Activated T-cell treated with anti-CD3 and anti-CD28 coated beads for 4 hours (primary cell): ENCODE results near the gene ZNF180.
"Not testable (repeated sequence)": the region's sequence is repeated elsewhere in the genome, so short reads cannot be mapped to it uniquely, and the experiment has no call there.

ENCODE experiments used
- DNase-seq: peaks from one replicate; pipeline ENCODE4 v3.0.0-alpha.2; 2020

Gene ZNF180

DNA sequence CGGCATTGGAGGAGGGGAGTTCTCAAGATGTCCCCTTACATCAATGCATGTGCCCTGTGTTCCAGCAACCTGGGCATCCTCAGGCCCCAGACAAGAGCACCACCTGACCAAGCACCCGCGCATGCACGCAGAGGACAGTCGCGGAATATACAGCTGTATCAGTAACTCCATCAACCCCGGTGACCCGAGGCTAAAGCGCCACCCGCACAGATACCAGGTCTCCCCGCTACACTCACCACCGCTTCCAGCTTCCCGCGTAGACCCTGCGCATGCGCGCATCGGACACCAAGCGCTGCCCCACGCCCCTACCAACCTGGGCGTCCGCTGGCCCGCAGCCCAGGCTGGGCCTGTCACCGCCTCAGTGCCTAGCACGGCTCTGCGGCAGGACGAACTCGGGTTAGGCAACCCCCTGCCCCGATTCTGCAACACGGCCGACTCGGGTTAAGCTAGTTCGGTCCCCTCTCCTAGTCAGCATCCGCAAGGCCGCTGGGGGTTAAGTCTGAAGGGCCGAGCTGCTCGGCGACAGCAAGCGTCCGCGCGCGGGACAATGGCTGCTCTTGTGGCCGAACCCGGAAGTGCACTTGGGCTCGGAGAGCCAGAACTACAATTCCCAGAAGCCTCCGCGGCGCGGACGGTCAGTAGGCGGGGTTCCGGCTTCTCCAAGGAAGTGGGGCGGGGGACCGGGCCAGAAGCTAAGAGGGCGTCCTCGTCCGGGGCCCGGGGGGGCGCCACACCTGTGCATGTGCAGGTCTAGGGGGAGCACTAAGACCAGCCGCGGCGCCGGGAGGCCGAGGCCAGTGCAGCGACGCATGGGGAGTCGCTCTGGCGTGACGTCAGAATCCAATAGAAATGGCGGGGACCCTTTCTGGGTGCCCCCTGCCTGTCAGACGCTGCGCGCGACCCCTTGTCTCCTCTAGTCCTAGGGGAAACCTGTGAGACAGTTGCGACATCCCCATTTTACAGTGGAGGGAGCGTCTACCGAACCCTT lies at the start of gene ZNF180:
ZNF180 (minus strand) TSS at position 561 of the 988 bp plus-strand sequence. CDS start 3,188 bp downstream, outside the sequence.
- DNase-seq = peak; percentile 94

DNA sequence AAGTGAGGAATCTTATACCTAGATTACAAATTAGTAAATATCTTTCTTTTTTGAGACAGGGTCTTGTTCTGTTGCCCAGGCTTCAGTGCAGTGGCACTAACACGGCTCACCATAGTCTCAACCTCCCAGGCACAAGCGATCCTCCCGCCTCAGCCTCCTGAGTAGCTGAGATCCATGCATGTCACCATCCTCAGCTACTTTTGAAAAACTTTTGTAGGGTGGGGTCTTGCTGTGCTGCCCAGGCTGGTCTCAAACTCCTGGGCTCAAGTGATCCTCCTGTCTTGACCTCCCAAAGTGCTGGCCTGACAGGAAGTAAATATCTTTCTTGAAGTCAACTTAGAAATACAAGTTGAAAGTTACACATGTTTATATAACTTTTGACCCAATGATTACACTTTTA lies 49.2 kb upstream of the ZNF180 start:
- DNase-seq = no peak

DNA sequence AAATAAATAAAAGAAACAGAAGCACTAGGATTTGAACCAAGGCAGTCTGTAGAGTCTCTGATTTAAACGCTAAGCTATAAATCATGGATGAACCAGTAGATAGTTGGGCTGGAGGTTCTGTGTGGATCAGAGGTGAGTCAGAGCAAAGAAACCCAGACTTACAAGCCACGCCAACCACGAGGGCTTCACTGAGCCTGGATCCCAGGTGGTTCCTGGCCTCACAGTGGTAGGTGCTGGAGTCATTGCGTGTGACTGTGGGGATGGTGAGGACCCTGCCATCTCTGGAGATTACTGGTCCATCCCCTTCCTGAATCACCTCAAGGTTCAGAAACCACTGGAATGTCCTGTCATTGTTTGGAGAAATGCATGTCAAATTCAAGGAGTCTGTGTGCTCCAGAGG lies 48.4 kb upstream of the ZNF180 start:
- DNase-seq = no peak

DNA sequence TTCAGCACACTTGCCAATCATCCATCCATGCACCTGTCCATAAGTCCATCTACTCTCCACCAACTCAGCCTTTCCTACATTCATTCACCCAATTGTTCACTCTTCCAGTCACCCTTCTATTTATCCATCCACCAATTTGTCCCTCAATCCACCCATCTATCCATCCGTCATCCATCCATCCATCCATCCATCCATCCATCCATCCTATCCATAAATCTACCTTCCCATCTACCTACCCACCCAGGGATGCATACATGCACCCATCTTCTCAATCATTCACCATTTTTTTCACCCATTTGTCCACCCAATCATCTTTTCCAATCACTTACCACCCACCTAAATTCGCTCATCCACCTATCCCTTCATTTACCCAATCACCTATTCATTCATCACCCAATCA lies 43.7 kb upstream of the ZNF180 start:
- no peak for DNase-seq

DNA sequence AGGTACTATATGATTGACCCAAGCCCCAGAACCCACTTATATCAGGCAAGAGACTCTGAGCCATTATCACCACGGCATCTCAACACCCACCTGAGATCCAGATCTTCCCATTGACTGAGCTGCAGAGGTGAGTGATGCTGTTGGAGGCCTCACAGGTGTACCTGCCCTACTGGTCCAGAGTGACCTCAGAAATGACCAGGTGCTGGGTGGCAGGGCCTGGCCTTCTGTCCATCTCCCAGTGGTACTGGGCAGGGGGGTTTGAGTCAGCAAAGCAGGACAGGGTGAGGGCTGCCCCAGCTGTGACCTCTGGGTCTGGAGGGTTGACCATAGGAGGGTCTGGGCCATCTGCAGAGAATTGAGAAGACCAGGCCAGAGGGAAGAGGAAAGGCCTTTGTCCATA lies 42.3 kb upstream of the ZNF180 start:
- DNase-seq = no peak

DNA sequence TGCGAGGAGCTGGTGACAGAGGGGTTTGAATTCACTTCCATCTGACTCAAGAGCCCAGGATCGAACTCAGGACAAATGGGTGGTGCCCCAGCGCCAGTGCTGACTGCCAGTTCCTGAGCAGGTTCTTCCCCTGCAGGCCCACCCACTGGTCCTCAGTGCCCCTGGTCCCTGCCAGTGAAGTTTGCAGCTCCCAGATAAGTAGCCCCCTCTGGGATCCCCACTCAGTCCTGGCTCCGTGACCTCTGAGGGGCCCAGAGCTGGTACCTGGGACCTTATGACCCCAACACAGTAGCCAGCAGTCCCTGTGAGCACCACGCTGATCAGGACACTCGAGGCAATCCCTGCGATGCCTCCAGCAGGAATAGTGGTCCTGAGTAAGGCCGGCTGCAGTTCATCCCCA lies 40.4 kb upstream of the ZNF180 start:
- no peak for DNase-seq

DNA sequence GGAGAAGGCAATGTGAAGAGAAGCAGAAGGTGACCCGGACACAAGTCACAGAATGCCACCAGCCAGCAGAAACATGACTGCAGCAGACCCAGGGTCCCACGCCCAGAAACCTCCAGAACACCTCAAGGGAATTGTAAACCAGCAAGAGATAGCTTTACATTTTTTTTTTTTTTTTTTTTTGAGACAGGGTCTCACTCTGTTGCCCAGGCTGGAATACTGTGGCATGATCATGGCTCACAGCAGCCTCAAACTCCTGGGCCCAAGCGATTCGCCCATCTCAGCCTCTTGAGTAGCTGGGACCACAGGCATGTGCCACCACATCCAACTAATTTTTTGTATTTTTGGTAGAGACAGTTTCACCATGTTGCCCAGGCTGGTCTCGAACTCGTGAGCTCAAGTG lies 39.7 kb upstream of the ZNF180 start:
- DNase-seq = no peak

DNA sequence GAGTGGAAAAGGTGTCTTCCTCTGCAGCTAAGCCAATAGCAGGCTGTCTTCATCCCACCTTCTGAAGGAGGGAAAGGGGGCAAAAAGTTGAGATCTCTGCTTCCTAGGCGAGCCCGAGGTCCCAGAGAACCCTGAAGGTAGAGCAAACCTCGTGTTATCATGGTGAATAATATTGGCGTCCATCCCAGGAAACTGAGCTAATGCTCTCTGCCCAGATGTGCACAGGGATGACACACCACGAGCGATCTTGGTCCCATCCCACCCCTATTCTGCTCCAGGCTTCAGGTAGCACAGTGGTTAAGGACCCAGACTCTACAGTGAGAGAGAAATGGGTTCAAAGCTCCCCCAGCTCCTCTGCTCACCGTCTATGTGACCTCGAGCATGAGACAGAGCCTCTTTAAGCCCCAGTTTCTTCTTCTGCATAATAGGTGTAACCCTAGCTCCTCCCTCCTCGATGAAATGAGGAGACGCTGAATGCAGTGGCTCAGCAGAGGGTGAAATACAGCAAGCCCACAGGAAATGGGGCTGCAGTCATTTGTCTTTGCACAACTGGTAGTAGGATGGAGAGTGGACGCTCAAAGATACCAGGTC lies 39.0 kb upstream of the ZNF180 start:
- no peak for DNase-seq

DNA sequence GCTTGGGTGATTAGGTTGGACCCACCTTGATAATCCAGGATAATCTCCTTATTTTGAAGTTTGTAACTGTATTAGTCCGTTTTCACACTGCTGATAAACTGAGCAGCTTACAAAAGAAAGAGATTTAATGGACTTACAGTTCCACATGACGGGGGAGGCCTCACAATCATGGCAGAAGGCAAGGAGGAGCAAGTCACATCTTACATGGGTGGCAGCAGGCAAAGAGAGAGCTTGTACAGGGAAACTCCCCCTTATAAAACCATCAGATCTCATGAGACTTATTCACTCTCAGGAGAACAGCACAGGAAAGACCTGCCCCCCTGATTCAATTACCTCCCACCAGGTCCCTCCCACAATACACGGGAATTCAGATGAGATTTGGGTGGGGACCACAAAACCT lies 35.0 kb upstream of the ZNF180 start:
- not testable (repeated sequence) for DNase-seq

- DNase-seq = no peak
Measured at GRCh38 chr19:44532819-44533218, 32.5 kb upstream of the ZNF180 start.

GRCh38 chr19:44530777-44531176 lies 30.5 kb upstream of the ZNF180 start:
- no peak for DNase-seq

- no peak for DNase-seq
Measured at GRCh38 chr19:44529536-44529935, 29.2 kb upstream of the ZNF180 start, which contains the start of gene CEACAM20. TSS of gene CEACAM20 (minus strand) at chr19:44529675. CDS start at chr19:44529509, 166 bp downstream.

DNA sequence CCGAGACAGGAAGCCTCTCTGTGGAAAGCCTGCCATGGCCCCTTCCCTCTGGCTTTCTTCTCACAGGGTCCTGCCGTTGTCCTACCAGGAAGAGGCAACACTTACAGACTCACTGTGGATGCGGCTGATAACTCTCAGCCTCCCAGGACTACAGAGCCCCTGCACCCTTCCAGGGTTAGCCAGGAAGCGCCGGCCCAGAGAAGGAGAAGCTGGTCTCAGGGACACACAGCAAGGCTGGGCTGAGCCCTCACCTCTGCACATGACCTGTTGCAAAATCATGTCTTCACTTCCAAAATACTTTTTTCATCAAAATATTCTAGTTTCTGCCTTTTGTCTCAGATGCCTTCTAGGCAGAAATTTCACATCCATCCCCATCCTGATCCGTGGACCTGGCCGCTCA lies 27.2 kb upstream of the ZNF180 start:
- DNase-seq = no peak

GRCh38 chr19:44525721-44526430 lies 25.6 kb upstream of the ZNF180 start:
- DNase-seq = no peak

GRCh38 chr19:44521370-44521769 lies 21.0 kb upstream of the ZNF180 start:
- no peak for DNase-seq

DNA sequence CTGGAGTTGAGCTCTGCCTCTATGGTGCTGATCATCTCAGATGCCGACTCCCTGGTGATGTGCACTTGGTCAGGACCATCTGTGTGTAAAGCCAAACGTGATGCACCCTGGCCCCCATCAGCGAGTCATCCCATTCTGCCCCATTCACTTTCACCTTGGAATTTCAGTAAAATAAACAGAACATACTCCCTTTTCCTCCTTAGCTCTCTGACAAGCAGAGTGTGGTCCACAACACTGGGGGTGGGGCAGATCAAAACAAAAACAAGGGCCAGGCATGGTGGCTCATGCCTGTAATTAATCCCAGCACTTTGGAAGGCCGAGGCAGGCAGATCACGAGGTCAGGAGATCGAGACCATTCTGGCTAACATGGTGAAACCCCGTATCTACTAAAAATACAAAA lies 16.8 kb upstream of the ZNF180 start:
- DNase-seq = no peak

DNA sequence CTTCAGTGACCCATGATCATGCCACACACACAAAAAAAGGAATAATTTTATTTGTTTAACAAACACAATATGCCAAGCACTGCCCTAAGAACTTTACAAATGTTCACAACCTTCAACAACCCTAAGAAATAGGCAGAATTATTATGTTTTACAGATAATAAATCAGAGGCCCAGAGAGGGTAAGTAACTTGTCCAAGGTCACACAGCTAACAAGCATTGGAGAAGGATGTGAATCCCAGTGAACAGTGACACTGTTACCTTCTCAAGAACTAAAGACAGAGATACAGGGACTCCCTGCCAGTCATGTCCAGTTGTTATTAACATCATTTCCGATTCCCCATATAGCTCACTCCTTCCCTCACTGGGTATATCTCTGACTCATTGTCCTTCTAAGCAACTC lies 15.6 kb upstream of the ZNF180 start:
- DNase-seq = no peak

- DNase-seq = no peak
Measured at GRCh38 chr19:44515031-44515430, 14.7 kb upstream of the ZNF180 start.

DNA sequence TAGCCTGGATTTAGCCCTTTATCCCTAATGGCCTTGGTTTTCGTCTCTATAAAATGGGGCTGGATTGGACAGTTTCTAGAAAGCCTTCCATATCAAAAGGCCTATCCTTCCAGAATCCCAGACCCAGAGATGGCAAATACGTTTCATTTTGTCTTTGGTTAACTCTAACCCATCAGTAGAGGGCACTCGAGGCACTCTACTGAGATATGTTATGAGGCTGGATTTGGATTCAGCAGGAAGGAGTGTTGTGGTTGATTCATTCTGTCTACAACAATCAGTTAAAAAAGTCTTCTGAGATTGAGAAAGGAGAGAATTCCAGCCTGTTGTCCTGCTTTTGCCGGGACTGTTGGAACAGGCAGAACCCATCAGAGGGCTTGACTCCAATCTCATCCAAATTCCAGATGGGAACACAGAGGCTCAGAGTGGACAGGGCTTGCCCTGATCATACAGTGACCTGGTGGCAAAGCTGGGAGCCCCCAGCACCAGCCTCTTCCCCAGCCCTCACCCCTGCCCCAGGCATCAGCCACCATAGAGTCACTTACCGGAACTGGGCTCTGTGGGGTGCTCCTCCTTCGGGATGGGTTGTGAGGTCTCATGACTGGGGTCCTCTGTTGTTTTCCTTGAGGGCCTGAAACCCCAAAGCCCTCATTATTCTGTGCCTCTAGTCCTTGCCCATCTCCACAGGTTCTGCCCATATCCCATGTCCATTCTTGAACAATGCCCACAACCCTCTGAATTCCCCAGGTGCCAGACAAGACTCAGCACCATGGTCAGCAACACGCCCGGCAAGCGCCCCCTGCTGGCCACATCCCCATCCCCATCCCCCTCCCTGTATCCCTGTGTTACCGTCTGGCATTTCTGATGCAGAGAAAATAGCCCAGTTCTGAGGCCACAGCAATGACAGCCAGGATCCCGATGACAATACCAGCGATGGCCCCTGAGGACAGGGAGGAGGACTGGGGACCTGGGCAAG lies 12.3 kb upstream of the ZNF180 start:
- no peak for DNase-seq

DNA sequence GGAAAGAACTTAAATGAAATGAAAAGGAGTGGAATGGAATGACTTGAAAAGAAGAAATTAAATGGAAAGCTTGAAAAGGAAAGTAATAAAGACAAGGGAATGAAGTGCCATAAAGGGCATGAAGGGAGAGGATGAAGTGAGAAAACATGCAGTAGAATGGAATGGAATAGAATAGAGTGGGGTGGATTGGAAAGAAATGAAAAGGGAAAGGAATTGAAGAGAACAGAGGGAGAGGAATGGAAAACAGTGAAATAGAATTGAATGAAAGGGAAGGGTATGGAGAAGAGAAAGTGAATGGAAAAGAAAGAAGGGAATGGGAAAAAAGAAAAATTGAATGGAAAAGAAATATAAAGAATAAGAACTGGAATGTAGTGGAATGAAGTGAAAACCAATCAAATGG lies 9.2 kb upstream of the ZNF180 start:
- no peak for DNase-seq

DNA sequence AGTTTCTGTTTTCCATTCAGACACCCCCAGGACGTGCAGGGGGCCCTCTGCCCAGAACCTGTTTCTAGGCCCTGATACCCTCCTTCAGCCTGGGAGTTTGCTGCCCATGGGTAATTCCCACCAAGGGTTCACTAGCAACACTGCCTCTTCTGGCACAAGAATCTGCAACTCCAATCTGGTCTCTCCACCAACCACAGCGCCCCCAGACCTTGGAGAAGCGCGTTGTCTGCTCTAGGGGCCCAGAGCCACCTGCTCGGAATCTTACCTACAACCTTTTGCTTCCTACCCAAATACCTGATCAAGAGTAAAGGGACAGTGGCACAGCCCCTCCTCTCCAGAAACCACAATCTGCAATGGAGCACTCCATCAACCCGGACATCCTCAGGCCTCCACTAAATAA lies 763 bp downstream of the ZNF180 start:
- no peak for DNase-seq

- DNase-seq = no peak
Measured at GRCh38 chr19:44498988-44499387, 1.3 kb downstream of the ZNF180 start.
